ENCODE results near the gene ARPP19. TPM values are rescaled to one million over a fixed set of nuclear protein-coding genes. Genes with fewer than 3 reads are reported as not detected.

The ARPP19 gene
- total and polyA plus RNA-seq, 9 of the 15 experiments (the other 6 are each of a cell fraction or from before 2014, with no cell fraction given): 33.3 to 102 (median 60.5) TPM

DNA sequence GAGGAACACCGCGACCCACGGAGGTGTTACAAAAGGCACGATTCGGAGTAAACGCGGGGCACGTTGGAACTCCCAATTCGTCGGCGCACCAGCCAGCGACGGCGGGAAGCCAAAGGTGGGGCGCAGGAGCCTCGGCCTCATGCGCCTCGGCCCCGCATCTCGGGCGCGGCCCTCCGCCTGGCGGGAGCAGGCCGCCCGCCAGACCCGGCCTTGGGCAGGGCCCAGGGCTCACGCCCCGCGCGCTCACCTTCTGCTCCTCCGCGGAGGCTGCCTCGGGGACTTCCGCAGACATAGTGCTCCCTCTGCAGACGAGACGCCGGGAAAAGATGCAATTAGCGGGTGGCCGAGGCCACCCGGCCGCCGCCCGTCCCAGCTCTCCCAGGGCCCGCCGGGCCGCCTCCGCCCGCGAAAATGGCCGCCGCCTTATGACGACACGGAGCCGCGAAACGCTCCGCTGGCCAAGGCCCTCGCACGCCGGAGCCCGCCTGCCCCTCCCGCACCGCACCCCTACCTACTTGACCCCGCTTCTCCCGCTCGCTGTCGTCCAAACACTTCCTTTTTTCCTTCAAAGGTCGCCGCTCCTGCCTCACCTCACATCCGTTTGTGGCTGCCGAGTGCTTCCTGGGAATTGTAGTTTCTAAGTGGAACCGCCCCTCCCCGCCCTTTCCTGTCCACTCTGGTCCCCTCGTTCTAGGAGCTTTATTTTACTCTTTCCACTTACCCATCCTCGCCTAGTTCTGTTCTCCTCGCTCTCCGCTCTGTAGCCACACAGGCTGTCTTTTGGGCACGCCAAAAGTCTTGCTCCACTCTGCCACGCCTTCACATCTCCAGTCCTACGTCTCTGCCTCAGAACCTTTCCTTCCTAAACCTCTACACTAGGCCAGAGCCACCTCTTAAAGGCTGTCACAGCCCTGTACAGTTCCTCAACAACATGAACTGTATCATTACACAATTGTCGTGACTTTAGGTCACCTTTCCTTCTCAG, at the start of gene ARPP19 (continued):
- 0 out of 2 replicates have a peak, but pooled peaks have one; percentile 33 for TF ChIP-seq ZNF133 (CRISPR knock-in tag; IDR thresholded peaks at IDR 0.05)
- TF ChIP-seq LCOR (CRISPR knock-in tag; IDR thresholded peaks at IDR 0.05): peak; percentile 21; the same call in 1 of the 2 replicates
- TF ChIP-seq STAG1 (CRISPR knock-in tag; IDR thresholded peaks at IDR 0.05; ENCODE audit: borderline replicate concordance): no peak
- TF ChIP-seq ZNF778 (CRISPR knock-in tag; IDR thresholded peaks at IDR 0.05): no peak
- no peak for TF ChIP-seq ZNF140 (CRISPR knock-in tag; IDR thresholded peaks at IDR 0.05)
- peak; percentile 77 for TF ChIP-seq TBP (optimal IDR thresholded peaks at IDR 0.05; ENCODE audit: low read depth, low read length)
- TF ChIP-seq, protein P1, sequence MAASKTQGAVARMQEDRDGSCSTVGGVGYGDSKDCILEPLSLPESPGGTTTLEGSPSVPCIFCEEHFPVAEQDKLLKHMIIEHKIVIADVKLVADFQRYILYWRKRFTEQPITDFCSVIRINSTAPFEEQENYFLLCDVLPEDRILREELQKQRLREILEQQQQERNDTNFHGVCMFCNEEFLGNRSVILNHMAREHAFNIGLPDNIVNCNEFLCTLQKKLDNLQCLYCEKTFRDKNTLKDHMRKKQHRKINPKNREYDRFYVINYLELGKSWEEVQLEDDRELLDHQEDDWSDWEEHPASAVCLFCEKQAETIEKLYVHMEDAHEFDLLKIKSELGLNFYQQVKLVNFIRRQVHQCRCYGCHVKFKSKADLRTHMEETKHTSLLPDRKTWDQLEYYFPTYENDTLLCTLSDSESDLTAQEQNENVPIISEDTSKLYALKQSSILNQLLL (CRISPR knock-in tag; IDR thresholded peaks at IDR 0.05; ENCODE audit: borderline replicate concordance): no peak
- TF ChIP-seq SMARCA4 (IDR thresholded peaks at IDR 0.05): 0 out of 2 replicates have a peak, but pooled peaks have one; percentile 14
- TF ChIP-seq KLF1 (tag; IDR thresholded peaks at IDR 0.05): no peak; the same call in 1 of the 2 replicates
- no peak for TF ChIP-seq OTX1 (CRISPR knock-in tag; IDR thresholded peaks at IDR 0.05)
- TF ChIP-seq, protein P2, sequence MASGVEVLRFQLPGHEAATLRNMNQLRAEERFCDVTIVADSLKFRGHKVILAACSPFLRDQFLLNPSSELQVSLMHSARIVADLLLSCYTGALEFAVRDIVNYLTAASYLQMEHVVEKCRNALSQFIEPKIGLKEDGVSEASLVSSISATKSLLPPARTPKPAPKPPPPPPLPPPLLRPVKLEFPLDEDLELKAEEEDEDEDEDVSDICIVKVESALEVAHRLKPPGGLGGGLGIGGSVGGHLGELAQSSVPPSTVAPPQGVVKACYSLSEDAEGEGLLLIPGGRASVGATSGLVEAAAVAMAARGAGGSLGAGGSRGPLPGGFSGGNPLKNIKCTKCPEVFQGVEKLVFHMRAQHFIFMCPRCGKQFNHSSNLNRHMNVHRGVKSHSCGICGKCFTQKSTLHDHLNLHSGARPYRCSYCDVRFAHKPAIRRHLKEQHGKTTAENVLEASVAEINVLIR (CRISPR knock-in tag; IDR thresholded peaks at IDR 0.05): peak; percentile 85
- TF ChIP-seq NFXL1 (CRISPR knock-in tag; IDR thresholded peaks at IDR 0.05): no peak
- peak; percentile 88 to 92 for TF ChIP-seq MAZ (CRISPR knock-in tag; conservative IDR thresholded peaks at IDR 0.05 in 1 of 2, IDR thresholded peaks at IDR 0.05 in 1 of 2)
- TF ChIP-seq CEBPB (tag; IDR thresholded peaks at IDR 0.05): no peak
- no peak for TF ChIP-seq PHF21A (IDR thresholded peaks at IDR 0.05; ENCODE audit: borderline replicate concordance, low read depth)
- peak; percentile 57 for TF ChIP-seq TAF1 (IDR thresholded peaks at IDR 0.05; ENCODE audit: control insufficient read depth, extremely low read depth, insufficient read depth, low read length, severe bottlenecking)
- TF ChIP-seq, protein P3, sequence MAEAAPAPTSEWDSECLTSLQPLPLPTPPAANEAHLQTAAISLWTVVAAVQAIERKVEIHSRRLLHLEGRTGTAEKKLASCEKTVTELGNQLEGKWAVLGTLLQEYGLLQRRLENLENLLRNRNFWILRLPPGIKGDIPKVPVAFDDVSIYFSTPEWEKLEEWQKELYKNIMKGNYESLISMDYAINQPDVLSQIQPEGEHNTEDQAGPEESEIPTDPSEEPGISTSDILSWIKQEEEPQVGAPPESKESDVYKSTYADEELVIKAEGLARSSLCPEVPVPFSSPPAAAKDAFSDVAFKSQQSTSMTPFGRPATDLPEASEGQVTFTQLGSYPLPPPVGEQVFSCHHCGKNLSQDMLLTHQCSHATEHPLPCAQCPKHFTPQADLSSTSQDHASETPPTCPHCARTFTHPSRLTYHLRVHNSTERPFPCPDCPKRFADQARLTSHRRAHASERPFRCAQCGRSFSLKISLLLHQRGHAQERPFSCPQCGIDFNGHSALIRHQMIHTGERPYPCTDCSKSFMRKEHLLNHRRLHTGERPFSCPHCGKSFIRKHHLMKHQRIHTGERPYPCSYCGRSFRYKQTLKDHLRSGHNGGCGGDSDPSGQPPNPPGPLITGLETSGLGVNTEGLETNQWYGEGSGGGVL (CRISPR knock-in tag; IDR thresholded peaks at IDR 0.05): no peak
- TF ChIP-seq HNRNPK (IDR thresholded peaks at IDR 0.05; ENCODE audit: low read depth, low read length, poor library complexity, severe bottlenecking): no peak
- no peak for TF ChIP-seq ZC3H11A (IDR thresholded peaks at IDR 0.05; ENCODE audit: low read depth, low read length)
- no peak for TF ChIP-seq U2AF2 (optimal IDR thresholded peaks at IDR 0.05; ENCODE audit: low read depth, low read length)
- no peak for TF ChIP-seq CBFA2T3 (IDR thresholded peaks at IDR 0.05)
- no peak for TF ChIP-seq NFYB (IDR thresholded peaks at IDR 0.05; ENCODE audit: extremely low read depth, insufficient read length)
- no peak for TF ChIP-seq HDAC6 (IDR thresholded peaks at IDR 0.05; ENCODE audit: low read depth, low read length)
